Right ventricle myocardium inferior (tissue), 1 donor: ENCODE results near the gene IGLON5. TPM values are rescaled to one million over a fixed set of nuclear protein-coding genes. Genes with fewer than 3 reads are reported as not detected.

Experiments
- ATAC-seq: fragments of 200-7000 bp; cut with Tn5 transposase; one replicate; pipeline ENCODE4 v1.9.1; 2020; ENCODE audit warnings: mild to moderate bottlenecking, moderate library complexity
- DNase-seq: peaks from one replicate; pipeline ENCODE4 v3.0.0; 2021; ENCODE audit errors: missing footprints
- intact Hi-C: fragments of 100-400 bp; cut with DNase I; formaldehyde crosslinking; loops from one replicate; pipeline ENCODE4 v1.11.0; 2022
- total RNA-seq: library from RNA; stranded (reverse); fragmentation: NEBNext Ultra II Directional; extraction: Animal tissue kit (Norgen Biotek cat#: 25700); gene quantifications from one replicate; pipeline ENCODE4 v1.2.1, GENCODE V29; 2021
- donor health status: DM: no; HTN: yes; CAD: no; lungs with severe emphysema.

The IGLON5 gene
- total RNA-seq, 1 donor from 2014 or later = not detected

- ATAC-seq (no peak), DNase-seq (no peak)
- intact Hi-C loops = no loop called here
These were observed 42.8 kb downstream of the IGLON5 start for GRCh38 chr19:51354103-51354741.

- no peak for ATAC-seq
- DNase-seq = no peak
- intact Hi-C loops = no loop called here
These were observed 43.3 kb downstream of the IGLON5 start for GRCh38 chr19:51354742-51355148.

GRCh38 chr19:51356159-51356801 lies 44.8 kb downstream of the IGLON5 start:
- ATAC-seq (no peak), DNase-seq (no peak)
- intact Hi-C loops = no loop called here

GRCh38 chr19:51357952-51358351 lies 46.5 kb downstream of the IGLON5 start:
- intact Hi-C loops = no loop called here
- no peak for DNase-seq
- ATAC-seq = no peak

- ATAC-seq (no peak), DNase-seq (no peak)
- intact Hi-C loops = no loop called here
These were observed 47.9 kb downstream of the IGLON5 start for GRCh38 chr19:51359294-51359693.

GRCh38 chr19:51361239-51361638 lies 49.8 kb downstream of the IGLON5 start:
- intact Hi-C loops = no loop called here
- ATAC-seq (no peak), DNase-seq (no peak)

GRCh38 chr19:51364200-51365106 lies 53.0 kb downstream of the IGLON5 start:
- intact Hi-C loops = loop anchor here (5.0 kb wide), 1 partner anchor 208 kb away; the partner anchor contains the start of gene ZNF175
- DNase-seq (no peak), ATAC-seq (no peak)

- DNase-seq (no peak), ATAC-seq (no peak)
- intact Hi-C loops = loop anchor here (5.0 kb wide), 1 partner anchor 207 kb away; the partner anchor contains the start of gene ZNF175
These were observed 53.9 kb downstream of the IGLON5 start for GRCh38 chr19:51365211-51365964.

- ATAC-seq (no peak), DNase-seq (no peak)
- intact Hi-C loops = loop anchor here (2.0 to 5.0 kb wide), 3 partner anchors 206 to 435 kb away; partner anchors contain the start of gene ZNF175
These were observed 54.5 kb downstream of the IGLON5 start, which contains the start of gene ETFB for GRCh38 chr19:51365965-51366388. Gene ETFB (minus strand): TSS chr19:51366388. CDS start chr19:51366326, 62 bp downstream.

GRCh38 chr19:51366389-51367254 lies 55.2 kb downstream of the IGLON5 start:
- DNase-seq = peak; percentile 99
- ATAC-seq = peak; percentile 83
- intact Hi-C loops = loop anchor here (1.0 to 5.0 kb wide), 5 partner anchors 27 to 434 kb away; partner anchors contain the start of gene ZNF175

GRCh38 chr19:51367255-51367564 lies 55.8 kb downstream of the IGLON5 start:
- DNase-seq = no peak
- intact Hi-C loops = loop anchor here (1.0 to 5.0 kb wide), 5 partner anchors 27 to 434 kb away; partner anchors contain the start of gene ZNF175
- no peak for ATAC-seq

GRCh38 chr19:51367565-51368365 lies 56.3 kb downstream of the IGLON5 start:
- intact Hi-C loops = loop anchor here (1.0 to 5.0 kb wide), 5 partner anchors 27 to 433 kb away; partner anchors contain the start of gene ZNF175
- peak; percentile 100 for DNase-seq
- peak; percentile 94 for ATAC-seq

GRCh38 chr19:51368366-51369282 lies 57.2 kb downstream of the IGLON5 start, which contains the start of gene CLDND2:
Gene CLDND2 (minus strand): TSS chr19:51369003. CDS start chr19:51368577, 426 bp downstream.
- DNase-seq (no peak), ATAC-seq (no peak)
- intact Hi-C loops = loop anchor here (5.0 kb wide), 1 partner anchor 204 kb away; the partner anchor contains the start of gene ZNF175

- DNase-seq (no peak), ATAC-seq (no peak)
- intact Hi-C loops = no loop called here
These were observed 58.8 kb downstream of the IGLON5 start for GRCh38 chr19:51370230-51370629.

- ATAC-seq = no peak
- no peak for DNase-seq
- intact Hi-C loops = no loop called here
These were observed 59.8 kb downstream of the IGLON5 start for GRCh38 chr19:51371186-51371690.
